Measurements from ENCODE around the gene NEDD9.

The NEDD9 gene

DNA sequence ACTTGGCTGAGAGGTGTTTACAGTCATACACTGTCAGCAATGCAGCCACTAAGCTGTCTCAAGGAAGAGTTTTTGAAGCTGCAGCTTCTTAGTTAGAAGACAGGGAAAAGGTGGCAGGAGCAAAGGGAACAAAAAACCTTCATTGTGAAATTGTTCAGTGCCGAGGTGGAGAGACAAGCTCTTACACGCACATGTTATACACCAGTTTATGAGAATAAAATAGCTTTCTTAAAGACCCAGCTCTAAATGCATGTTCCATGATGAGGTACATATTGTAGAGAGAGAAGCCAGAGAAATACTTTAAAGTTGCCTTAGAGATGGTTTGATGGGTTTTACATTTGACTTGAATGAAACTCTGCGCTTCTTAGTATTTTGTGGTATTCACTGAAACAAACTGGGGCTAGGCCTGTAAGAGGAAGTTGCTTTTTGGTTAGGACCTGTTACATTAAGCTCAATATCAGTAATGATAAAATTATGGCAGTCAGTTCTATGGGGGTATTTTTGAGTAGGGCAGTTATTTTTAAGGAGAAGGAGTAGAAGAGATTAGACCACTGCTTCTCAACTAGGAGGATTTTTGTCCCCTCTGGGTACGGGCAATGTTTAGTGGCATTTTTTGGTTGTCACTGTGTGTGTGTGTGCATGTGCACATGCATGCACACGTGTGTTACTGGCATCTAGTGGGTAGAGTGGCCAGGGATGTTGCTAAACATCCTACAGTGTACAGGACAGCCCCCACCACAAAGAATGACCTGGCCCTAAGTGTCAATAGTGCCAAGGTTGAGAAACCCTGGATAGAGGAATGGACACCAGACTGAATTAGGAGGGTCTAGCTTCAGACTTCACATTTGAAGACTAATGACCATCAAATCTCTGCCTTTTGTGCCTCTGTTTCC, 9.8 kb downstream of the NEDD9 start:
- TF ChIP-seq ZFX (IDR thresholded peaks at IDR 0.05; ENCODE audit: borderline replicate concordance), result no peak
- TF ChIP-seq, protein P1, sequence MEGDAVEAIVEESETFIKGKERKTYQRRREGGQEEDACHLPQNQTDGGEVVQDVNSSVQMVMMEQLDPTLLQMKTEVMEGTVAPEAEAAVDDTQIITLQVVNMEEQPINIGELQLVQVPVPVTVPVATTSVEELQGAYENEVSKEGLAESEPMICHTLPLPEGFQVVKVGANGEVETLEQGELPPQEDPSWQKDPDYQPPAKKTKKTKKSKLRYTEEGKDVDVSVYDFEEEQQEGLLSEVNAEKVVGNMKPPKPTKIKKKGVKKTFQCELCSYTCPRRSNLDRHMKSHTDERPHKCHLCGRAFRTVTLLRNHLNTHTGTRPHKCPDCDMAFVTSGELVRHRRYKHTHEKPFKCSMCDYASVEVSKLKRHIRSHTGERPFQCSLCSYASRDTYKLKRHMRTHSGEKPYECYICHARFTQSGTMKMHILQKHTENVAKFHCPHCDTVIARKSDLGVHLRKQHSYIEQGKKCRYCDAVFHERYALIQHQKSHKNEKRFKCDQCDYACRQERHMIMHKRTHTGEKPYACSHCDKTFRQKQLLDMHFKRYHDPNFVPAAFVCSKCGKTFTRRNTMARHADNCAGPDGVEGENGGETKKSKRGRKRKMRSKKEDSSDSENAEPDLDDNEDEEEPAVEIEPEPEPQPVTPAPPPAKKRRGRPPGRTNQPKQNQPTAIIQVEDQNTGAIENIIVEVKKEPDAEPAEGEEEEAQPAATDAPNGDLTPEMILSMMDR (IDR thresholded peaks at IDR 0.05), result no peak
- H3K27ac ChIP-seq, result no peak overlapping the region

DNA sequence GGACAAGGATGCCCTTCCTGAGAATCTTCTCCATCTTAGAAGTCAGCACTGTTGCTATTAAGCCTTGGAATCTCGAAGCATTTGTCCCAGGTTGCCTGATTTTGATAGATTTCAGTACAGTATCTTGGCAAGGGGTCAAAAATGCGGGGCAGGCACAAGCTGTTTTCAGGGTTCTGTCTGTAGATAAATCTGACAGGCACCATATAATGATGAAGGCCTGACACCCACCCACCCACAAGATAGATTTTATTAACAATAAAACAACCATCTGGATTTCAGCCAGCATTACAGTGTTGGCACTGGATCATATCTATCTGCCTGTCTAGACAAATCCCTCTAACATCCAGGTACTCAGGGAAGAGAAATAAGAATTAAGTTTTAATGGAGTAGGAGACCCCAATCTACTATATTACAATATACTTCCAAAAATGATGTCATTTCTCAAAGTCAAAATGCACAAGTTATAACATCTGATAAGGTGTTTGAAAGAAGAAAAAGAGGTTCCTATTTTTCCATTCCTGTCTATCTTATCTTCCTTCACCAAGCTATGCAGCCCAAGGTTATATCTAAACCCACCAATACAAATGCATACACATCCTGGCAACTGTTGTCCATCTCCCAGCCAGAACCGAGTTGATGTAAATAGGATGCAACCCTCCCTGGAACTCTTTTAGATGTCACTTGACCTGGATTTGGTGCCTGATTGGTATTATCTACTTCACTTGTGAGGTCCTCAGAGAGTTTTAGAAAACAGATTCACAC, 10.7 kb downstream of the NEDD9 start:
- no peak for TF ChIP-seq ZFX (IDR thresholded peaks at IDR 0.05; ENCODE audit: borderline replicate concordance)
- TF ChIP-seq, protein P1 (IDR thresholded peaks at IDR 0.05), result no peak
- H3K27ac ChIP-seq, result no peak overlapping the region

DNA sequence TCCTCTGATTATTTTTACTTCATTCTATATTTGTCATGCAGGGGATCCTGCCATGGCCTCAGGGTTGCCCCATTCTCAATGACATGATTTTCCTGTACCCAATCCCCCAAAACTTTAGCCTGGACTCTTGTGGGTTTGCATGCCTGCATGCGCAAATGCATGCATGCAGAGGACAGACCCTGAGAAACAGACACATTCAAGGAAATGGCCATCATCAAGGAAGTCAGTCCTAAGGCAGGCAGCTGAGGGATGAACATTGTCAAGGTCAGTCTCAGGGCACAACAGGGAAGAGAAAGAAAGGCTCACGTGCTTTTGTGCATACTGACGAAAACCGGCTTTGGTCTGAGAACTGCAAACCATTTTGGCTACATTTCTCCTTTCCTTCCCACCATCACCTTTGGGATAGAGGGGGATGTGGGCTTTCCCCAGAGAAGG, 13.1 kb downstream of the NEDD9 start:
- TF ChIP-seq, protein P1 (IDR thresholded peaks at IDR 0.05), result no peak
- no peak for TF ChIP-seq ZFX (IDR thresholded peaks at IDR 0.05; ENCODE audit: borderline replicate concordance)

DNA sequence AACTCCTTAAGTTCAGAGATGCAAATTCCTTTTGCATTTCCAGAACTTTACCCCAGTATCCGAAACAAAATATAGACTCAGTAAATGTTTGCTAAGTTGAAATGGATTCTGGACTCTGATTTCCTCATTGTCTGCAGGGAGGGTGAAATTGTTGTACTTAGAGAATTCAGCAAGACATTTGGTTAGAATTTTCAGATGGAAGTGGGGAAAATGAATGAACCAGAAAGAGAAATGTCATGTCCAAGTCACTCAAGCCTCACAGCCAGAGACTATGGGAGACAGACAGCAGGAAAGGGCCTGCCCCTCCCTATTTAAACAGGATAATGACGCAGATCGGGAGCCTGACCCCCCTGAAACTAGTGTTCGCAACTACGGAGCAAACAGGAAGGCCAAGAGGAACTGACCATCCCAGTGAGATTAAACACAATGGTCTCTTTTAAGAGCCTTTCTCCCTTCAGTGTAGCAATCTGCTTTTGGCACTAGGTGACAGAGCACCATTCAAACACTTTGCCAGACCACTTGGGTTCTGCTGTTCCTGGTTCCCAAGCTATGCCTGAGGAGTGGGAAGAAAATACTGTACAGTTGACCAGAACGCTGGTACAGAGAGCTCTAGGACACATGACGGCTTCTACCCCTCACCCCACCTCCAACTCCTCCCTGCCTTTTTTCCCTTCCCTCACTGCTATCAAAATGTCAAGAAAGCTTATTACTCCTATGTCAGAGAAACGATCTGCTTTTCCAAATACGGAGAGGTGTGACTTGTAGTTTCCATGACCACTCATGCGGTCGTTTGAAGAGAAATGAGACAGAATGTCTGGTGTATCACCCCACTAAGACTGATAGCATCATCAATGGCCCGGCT, 13.7 kb downstream of the NEDD9 start:
- TF ChIP-seq, protein P1 (IDR thresholded peaks at IDR 0.05), result no peak
- no peak for TF ChIP-seq ZFX (IDR thresholded peaks at IDR 0.05; ENCODE audit: borderline replicate concordance)
- peak overlapping the region; percentile 86 for H3K27ac ChIP-seq

More for the DNA sequence above, 13.1 kb downstream of the NEDD9 start:
- H3K27ac ChIP-seq, result no peak overlapping the region

DNA sequence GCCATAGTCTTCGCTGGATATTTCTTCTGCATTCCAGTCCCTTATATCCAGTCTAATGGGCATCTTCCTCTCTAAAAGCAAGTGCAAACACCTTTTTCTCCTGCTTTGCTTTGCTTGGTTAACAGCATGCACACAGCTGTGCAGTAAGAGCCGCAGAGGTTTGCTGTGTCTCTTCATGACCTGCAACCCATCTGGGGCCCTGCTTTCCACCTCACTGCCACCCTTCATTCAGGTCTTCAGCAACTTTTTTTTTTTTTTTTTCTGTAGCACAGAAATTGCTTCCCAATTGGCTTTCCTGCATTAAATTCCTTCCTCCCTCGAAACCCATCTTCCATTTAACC, 14.4 kb downstream of the NEDD9 start:
- TF ChIP-seq, protein P1 (IDR thresholded peaks at IDR 0.05), result no peak
- TF ChIP-seq ZFX (IDR thresholded peaks at IDR 0.05; ENCODE audit: borderline replicate concordance), result no peak
- H3K27ac ChIP-seq, result peak overlapping the region; percentile 86

DNA sequence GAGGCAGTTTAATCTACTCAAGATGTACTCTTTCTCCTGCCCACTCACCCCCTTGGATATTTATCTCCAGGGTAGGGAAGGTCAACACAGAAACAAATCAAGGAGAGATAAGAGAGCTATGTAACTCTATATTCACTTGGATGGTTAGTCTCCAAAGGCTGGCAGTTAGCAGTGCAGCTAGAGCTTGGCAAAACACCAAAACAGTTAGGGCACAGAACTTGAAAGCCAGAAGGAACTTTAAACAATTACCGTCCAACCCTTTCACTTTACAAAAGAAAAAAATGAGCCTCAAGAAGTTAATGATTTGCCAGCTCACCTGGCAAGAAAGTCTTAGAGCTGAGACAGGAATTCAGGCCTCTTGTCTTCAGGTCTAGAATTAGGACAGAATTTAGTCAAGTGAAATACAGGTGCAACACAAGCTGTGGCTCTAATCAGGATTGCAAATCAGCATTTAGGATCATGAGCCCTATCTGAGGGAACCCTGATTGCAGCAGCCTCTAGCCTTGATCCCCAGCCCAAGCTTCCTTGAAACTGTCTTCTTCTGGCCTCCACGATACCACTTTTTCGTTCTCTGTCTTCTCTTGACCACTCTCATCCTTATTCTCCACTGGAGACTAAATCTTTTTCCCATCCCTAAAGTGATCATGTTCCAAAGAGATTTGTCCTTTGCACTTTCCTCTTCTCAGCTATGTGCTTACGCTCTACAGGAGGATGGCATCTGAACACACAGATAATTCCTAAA, 14.9 kb downstream of the NEDD9 start:
- peak overlapping the region; percentile 86 for H3K27ac ChIP-seq
- no peak for TF ChIP-seq ZFX (IDR thresholded peaks at IDR 0.05; ENCODE audit: borderline replicate concordance)
- TF ChIP-seq, protein P1 (IDR thresholded peaks at IDR 0.05), result no peak
